Karpas-422 (cell line): ENCODE results near the gene MYOF. TPM values are rescaled to one million over a fixed set of nuclear protein-coding genes. Genes with fewer than 3 reads are reported as not detected.

Source experiments
- DNase-seq: peaks from one replicate; pipeline ENCODE4 v3.0.0-alpha.2; 2015
- H2AFZ ChIP-seq: fragments of 200-600 bp; sonication (generic); 2 replicates; pipeline ENCODE4 v1.6.1; 2014; ENCODE audit warnings: antibody characterized with exemption, low read length, mixed read lengths
- H3K27ac ChIP-seq: fragments of 200-600 bp; sonication (generic); 2 replicates; pipeline ENCODE4 v1.5.1; 2014; ENCODE audit warnings: mild to moderate bottlenecking, low read length, moderate library complexity
- H3K27me3 ChIP-seq: fragments of 200-600 bp; sonication (generic); 2 replicates; pipeline ENCODE4 v1.6.1; 2014; ENCODE audit warnings: low read length, mixed read lengths
- H3K36me3 ChIP-seq: fragments of 200-600 bp; sonication (generic); 2 replicates; pipeline ENCODE4 v1.6.1; 2014; ENCODE audit warnings: low read length, mixed read lengths; ENCODE audit not compliant: insufficient read depth
- H3K4me1 ChIP-seq: fragments of 200-600 bp; sonication (generic); 2 replicates; pipeline ENCODE4 v1.6.1; 2014; ENCODE audit warnings: mild to moderate bottlenecking, low read length, mixed read lengths
- H3K4me2 ChIP-seq: fragments of 200-600 bp; sonication (generic); 2 replicates; pipeline ENCODE4 v1.6.1; 2014; ENCODE audit warnings: low read length, low read depth, mild to moderate bottlenecking; ENCODE audit not compliant: poor library complexity, severe bottlenecking
- H3K4me3 ChIP-seq: fragments of 200-600 bp; sonication (generic); 2 replicates; pipeline ENCODE4 v1.5.1; 2014; ENCODE audit warnings: mild to moderate bottlenecking, antibody characterized with exemption, low read length, mixed read lengths
- H3K79me2 ChIP-seq: fragments of 200-600 bp; sonication (generic); 2 replicates; pipeline ENCODE4 v1.6.1; 2014; ENCODE audit warnings: mild to moderate bottlenecking, low read length, mixed read lengths
- H3K9ac ChIP-seq: fragments of 200-600 bp; sonication (generic); 2 replicates; pipeline ENCODE4 v1.6.0; 2014; ENCODE audit warnings: low read length
- H3K9me2 ChIP-seq: fragments of 200-600 bp; sonication (generic), shearing (Covaris generic); replicated peaks from 2 replicates; pipeline ENCODE4 v1.6.0; 2014; ENCODE audit warnings: mild to moderate bottlenecking, low read length, moderate library complexity; ENCODE audit not compliant: insufficient read depth
- H3K9me3 ChIP-seq: fragments of 300-700, 200-600 bp; sonication (generic); 2 replicates; pipeline ENCODE4 v1.6.1; 2014; ENCODE audit warnings: low read length, mixed read lengths
- H4K20me1 ChIP-seq: fragments of 200-600 bp; sonication (generic); 2 replicates; pipeline ENCODE4 v1.6.1; 2014; ENCODE audit warnings: mild to moderate bottlenecking, antibody characterized with exemption, low read length, low read depth; ENCODE audit not compliant: insufficient read depth
- total RNA-seq: library from RNA; depleted of rRNA; stranded (reverse); fragments of >200 nt; shearing (Covaris generic); gene quantifications from 2 replicates; pipeline ENCODE4 v1.2.3, GENCODE V29; 2014; ENCODE audit warnings: low replicate concordance

The MYOF gene
- total RNA-seq, 1 experiment from 2014 or later: 9.2 TPM

DNA sequence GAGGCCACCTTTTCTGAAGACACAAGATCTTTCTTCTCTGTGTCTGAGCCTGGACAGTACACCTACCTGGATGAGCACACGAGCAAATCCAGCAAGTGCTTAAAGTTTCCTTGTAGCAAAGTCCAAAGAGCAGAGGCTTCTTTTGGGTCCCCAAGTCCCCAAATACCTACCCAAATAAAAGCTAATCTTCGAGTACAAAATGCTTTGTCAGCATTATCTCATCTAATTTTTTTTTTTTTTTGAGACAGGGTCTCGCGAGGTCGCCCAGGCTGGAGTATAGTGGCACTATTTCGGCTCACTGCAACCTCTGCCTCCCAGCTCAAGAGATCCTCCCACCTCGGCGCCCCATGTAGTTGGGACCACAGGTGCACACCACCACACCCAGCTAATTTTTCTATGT is 24.6 kb downstream of the MYOF start:
- H2AFZ ChIP-seq: no peak overlapping the region
- no peak overlapping the region for H3K9ac ChIP-seq
- H4K20me1 ChIP-seq: no peaks in the 10 kb centered on the region
- H3K27ac ChIP-seq: no peak overlapping the region
- H3K79me2 ChIP-seq: no peaks in the 10 kb centered on the region
- H3K9me3 ChIP-seq: no peaks in the 10 kb centered on the region
- H3K36me3 ChIP-seq: no peaks in the 10 kb centered on the region
- DNase-seq: no peak
- no peak overlapping the region for H3K4me2 ChIP-seq
- H3K4me1 ChIP-seq: no peaks in the 10 kb centered on the region
- no peaks in the 10 kb centered on the region for H3K27me3 ChIP-seq
- H3K4me3 ChIP-seq: no peak overlapping the region
- no peaks in the 10 kb centered on the region for H3K9me2 ChIP-seq

- Histone ChIP-seq H3K4me1 (no peaks in the 10 kb centered on the region), H2AFZ (no peak overlapping the region), H3K4me3 (no peak overlapping the region), H3K9ac (no peak overlapping the region), H3K4me2 (no peak overlapping the region), H3K36me3 (no peaks in the 10 kb centered on the region), H3K9me3 (no peaks in the 10 kb centered on the region), H3K27ac (no peak overlapping the region), H3K79me2 (no peaks in the 10 kb centered on the region), H3K27me3 (no peaks in the 10 kb centered on the region), H4K20me1 (no peaks in the 10 kb centered on the region), H3K9me2 (no peaks in the 10 kb centered on the region)
- no peak for DNase-seq
Observed at GRCh38 chr10:93456480-93456879, 25.7 kb downstream of the MYOF start.

GRCh38 chr10:93454736-93455135 is 27.4 kb downstream of the MYOF start:
- DNase-seq: no peak
- Histone ChIP-seq H3K9ac (no peak overlapping the region), H3K27me3 (no peaks in the 10 kb centered on the region), H2AFZ (no peak overlapping the region), H3K9me3 (no peaks in the 10 kb centered on the region), H3K4me1 (no peaks in the 10 kb centered on the region), H3K27ac (no peak overlapping the region), H3K4me2 (no peak overlapping the region), H4K20me1 (no peaks in the 10 kb centered on the region), H3K4me3 (no peak overlapping the region), H3K9me2 (no peaks in the 10 kb centered on the region), H3K36me3 (no peaks in the 10 kb centered on the region), H3K79me2 (no peaks in the 10 kb centered on the region)

GRCh38 chr10:93454146-93454545 is 28.0 kb downstream of the MYOF start:
- Histone ChIP-seq H3K4me1 (no peaks in the 10 kb centered on the region), H3K27ac (no peak overlapping the region), H3K9me2 (no peaks in the 10 kb centered on the region), H3K9me3 (no peaks in the 10 kb centered on the region), H3K4me2 (no peak overlapping the region), H4K20me1 (no peaks in the 10 kb centered on the region), H2AFZ (no peak overlapping the region), H3K36me3 (no peaks in the 10 kb centered on the region), H3K27me3 (no peaks in the 10 kb centered on the region), H3K79me2 (no peaks in the 10 kb centered on the region), H3K4me3 (no peak overlapping the region), H3K9ac (no peak overlapping the region)
- DNase-seq: no peak

DNA sequence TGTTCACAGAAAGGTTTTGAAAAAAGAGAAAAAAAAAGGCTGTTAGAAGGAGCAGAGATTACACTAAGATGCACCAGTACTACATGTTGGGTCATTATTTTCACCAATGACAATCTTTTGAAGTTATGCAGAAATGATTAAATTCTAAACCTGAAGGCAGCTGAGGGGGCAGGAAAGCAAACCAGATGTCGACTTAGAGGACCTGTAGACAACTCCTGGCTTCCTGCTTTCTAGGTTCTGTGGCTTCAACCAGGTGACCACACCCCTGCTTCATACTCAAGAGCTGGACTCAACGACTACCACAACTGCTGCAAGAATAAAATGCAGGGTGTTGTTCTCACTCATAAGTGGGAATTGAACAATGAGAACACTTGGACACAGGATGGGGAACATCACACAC is 30.0 kb downstream of the MYOF start:
- no peaks in the 10 kb centered on the region for H3K4me1 ChIP-seq
- H4K20me1 ChIP-seq: no peaks in the 10 kb centered on the region
- no peak overlapping the region for H2AFZ ChIP-seq
- H3K36me3 ChIP-seq: no peaks in the 10 kb centered on the region
- no peaks in the 10 kb centered on the region for H3K9me3 ChIP-seq
- H3K9me2 ChIP-seq: no peaks in the 10 kb centered on the region
- no peak overlapping the region for H3K9ac ChIP-seq
- H3K79me2 ChIP-seq: no peaks in the 10 kb centered on the region
- H3K27me3 ChIP-seq: no peaks in the 10 kb centered on the region
- DNase-seq: no peak
- H3K27ac ChIP-seq: no peak overlapping the region
- H3K4me3 ChIP-seq: no peak overlapping the region
- H3K4me2 ChIP-seq: no peak overlapping the region

DNA sequence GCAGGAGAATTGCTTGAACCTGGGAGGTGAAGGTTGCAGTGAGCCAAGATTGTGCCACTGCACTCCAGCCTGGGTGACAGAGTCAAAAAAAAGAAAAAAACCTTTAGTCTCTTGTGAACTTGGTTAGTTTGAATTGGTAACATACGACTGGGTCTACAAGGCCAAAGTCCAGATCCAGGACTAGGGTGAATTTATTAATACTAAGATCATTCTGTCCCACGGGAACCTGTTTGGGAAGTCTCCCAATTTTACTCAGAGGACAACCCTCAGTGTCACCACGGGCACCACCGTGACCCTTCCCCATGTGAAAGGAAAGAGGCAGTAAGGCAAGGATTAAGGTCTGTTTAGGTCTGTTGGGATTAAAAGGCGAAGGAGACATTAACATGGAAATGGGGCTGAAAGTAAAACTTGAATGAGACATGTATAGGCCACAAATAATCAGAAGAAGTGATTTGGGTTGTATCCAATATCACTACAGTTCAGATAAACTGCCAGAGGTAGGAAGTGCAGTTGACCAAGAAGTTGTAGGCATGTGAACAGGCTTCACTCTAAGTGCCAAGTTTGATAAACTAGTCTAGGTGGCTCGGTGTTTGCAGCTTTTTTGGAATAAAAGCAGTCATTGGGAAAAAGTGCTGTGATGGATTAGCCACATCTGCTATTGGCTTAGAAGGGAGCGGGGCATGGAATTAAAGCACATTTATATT is 30.7 kb downstream of the MYOF start:
- DNase-seq: no peak
- Histone ChIP-seq H3K4me3 (no peak overlapping the region), H3K27me3 (no peaks in the 10 kb centered on the region), H2AFZ (no peak overlapping the region), H3K9me2 (no peaks in the 10 kb centered on the region), H3K27ac (no peak overlapping the region), H3K4me1 (no peaks in the 10 kb centered on the region), H3K9me3 (no peaks in the 10 kb centered on the region), H3K79me2 (no peaks in the 10 kb centered on the region), H3K4me2 (no peak overlapping the region), H3K36me3 (no peaks in the 10 kb centered on the region), H4K20me1 (no peaks in the 10 kb centered on the region), H3K9ac (no peak overlapping the region)

DNA sequence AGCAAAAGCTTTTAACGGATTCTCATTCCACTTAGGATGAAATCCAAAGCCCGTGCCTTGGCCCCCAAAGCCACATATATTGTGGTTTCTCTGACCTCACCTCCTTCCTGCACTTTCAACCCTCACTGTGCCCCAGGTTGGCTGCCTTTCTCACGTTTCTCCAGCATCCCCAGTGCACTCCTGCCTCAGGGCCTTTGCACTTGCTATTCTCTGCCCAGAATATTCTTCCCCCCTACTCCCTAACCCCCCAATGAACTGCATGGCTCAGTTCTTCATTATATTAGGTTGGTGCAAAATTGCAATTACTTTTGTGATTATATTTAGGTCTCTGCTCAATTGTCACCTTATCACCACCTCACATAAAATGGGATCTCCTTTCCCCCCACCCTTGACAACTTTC is 34.2 kb downstream of the MYOF start:
- Histone ChIP-seq H3K4me2 (no peak overlapping the region), H4K20me1 (no peaks in the 10 kb centered on the region), H3K4me1 (no peaks in the 10 kb centered on the region; the same call in 1 of the 2 replicates), H3K27me3 (no peaks in the 10 kb centered on the region), H3K4me3 (no peak overlapping the region), H2AFZ (no peak overlapping the region), H3K9ac (no peak overlapping the region), H3K9me2 (no peaks in the 10 kb centered on the region), H3K9me3 (no peaks in the 10 kb centered on the region), H3K36me3 (no peaks in the 10 kb centered on the region), H3K27ac (no peak overlapping the region), H3K79me2 (no peaks in the 10 kb centered on the region)
- no peak for DNase-seq

GRCh38 chr10:93447019-93447418 is 35.1 kb downstream of the MYOF start:
- Histone ChIP-seq H3K27ac (no peak overlapping the region), H3K79me2 (no peaks in the 10 kb centered on the region), H2AFZ (no peak overlapping the region), H4K20me1 (no peaks in the 10 kb centered on the region), H3K4me1 (peaks cover 7% of the 10 kb centered on the region), H3K9me2 (no peaks in the 10 kb centered on the region), H3K4me2 (no peak overlapping the region), H3K9ac (no peak overlapping the region), H3K9me3 (no peaks in the 10 kb centered on the region), H3K27me3 (no peaks in the 10 kb centered on the region), H3K4me3 (no peak overlapping the region), H3K36me3 (no peaks in the 10 kb centered on the region)
- DNase-seq: no peak
